ENCODE measurements around the gene DSTN.

DSTN gene

GRCh38 chr20:17583126-17583525 lies 13.3 kb downstream of the DSTN start:
- DNase-seq (no peak), ATAC-seq (no peak)

- ATAC-seq (no peak), DNase-seq (no peak)
These were observed 14.8 kb downstream of the DSTN start for GRCh38 chr20:17584689-17585088.

- ATAC-seq (no peak), DNase-seq (no peak)
These were observed 16.4 kb downstream of the DSTN start for GRCh38 chr20:17586250-17586649.

GRCh38 chr20:17587148-17587547 lies 17.3 kb downstream of the DSTN start:
- DNase-seq (no peak), ATAC-seq (no peak)

- no peak for DNase-seq
- ATAC-seq: no peak
These were observed 17.9 kb downstream of the DSTN start for GRCh38 chr20:17587824-17588223.

GRCh38 chr20:17589161-17589834 lies 19.4 kb downstream of the DSTN start:
- ATAC-seq (no peak), DNase-seq (no peak)

- no peak for DNase-seq
- no peak for ATAC-seq
These were observed 20.4 kb downstream of the DSTN start for GRCh38 chr20:17590245-17590644.

- ATAC-seq: no peak
- no peak for DNase-seq
These were observed 24.0 kb downstream of the DSTN start for GRCh38 chr20:17593902-17594301.

GRCh38 chr20:17594443-17594842 lies 24.6 kb downstream of the DSTN start:
- no peak for DNase-seq

GRCh38 chr20:17595856-17596255 lies 26.0 kb downstream of the DSTN start:
- no peak for ATAC-seq

More at GRCh38 chr20:17594443-17594842, 24.6 kb downstream of the DSTN start:
- no peak for ATAC-seq

GRCh38 chr20:17598013-17598550 lies 28.2 kb downstream of the DSTN start:
- no peak for DNase-seq
- no peak for ATAC-seq

More at GRCh38 chr20:17595856-17596255, 26.0 kb downstream of the DSTN start:
- DNase-seq: no peak

- ATAC-seq (no peak), DNase-seq (no peak)
These were observed 32.1 kb downstream of the DSTN start for GRCh38 chr20:17601957-17602356.

GRCh38 chr20:17602493-17602892 lies 32.6 kb downstream of the DSTN start:
- DNase-seq (no peak), ATAC-seq (no peak)

- no peak for DNase-seq
- ATAC-seq: no peak
These were observed 35.3 kb downstream of the DSTN start for GRCh38 chr20:17605131-17605660.

- ATAC-seq: no peak
These were observed 36.1 kb downstream of the DSTN start for GRCh38 chr20:17606001-17606400.

GRCh38 chr20:17608701-17609497 lies 39.0 kb downstream of the DSTN start:
- no peak for DNase-seq
- ATAC-seq: no peak

More at GRCh38 chr20:17606001-17606400, 36.1 kb downstream of the DSTN start:
- no peak for DNase-seq

- ATAC-seq: no peak
- DNase-seq: no peak
These were observed 40.0 kb downstream of the DSTN start for GRCh38 chr20:17609811-17610377.

- no peak for ATAC-seq
- DNase-seq: peak; percentile 41
These were observed 40.9 kb downstream of the DSTN start for GRCh38 chr20:17610566-17611289.

GRCh38 chr20:17611290-17611539 lies 41.3 kb downstream of the DSTN start:
- ATAC-seq (peak; percentile 35), DNase-seq (no peak)

GRCh38 chr20:17611540-17612286 lies 41.8 kb downstream of the DSTN start:
- DNase-seq (peak; percentile 35), ATAC-seq (no peak)

GRCh38 chr20:17612287-17612991 lies 42.6 kb downstream of the DSTN start:
- peak; percentile 78 for ATAC-seq
- DNase-seq: peak; percentile 61
